Endodermal cell (in vitro differentiated cells): Measurements from ENCODE around the gene TEKT3. TPM values are rescaled to one million over a fixed set of nuclear protein-coding genes. Genes with fewer than 3 reads are reported as not detected.

Experiments
- DNase-seq: peaks from one replicate; pipeline ENCODE4 v3.0.0-alpha.2; 2017
- H3K27ac ChIP-seq: 2 replicates; pipeline ENCODE4 v1.5.1; 2013; ENCODE audit warnings: mild to moderate bottlenecking, low read depth, low read length, moderate library complexity
- H3K27me3 ChIP-seq: 2 replicates; pipeline ENCODE4 v1.6.1; 2013; ENCODE audit warnings: mild to moderate bottlenecking, low read length, moderate library complexity; ENCODE audit not compliant: insufficient read depth, control insufficient read depth, poor library complexity, severe bottlenecking
- H3K36me3 ChIP-seq: 2 replicates; pipeline ENCODE4 v1.7.0; 2013; ENCODE audit warnings: mild to moderate bottlenecking, low read length, moderate library complexity; ENCODE audit not compliant: control insufficient read depth, insufficient read depth
- H3K4me1 ChIP-seq: one replicate; pipeline ENCODE4 v1.7.0; 2013; ENCODE audit warnings: low read length; ENCODE audit not compliant: control insufficient read depth, insufficient read depth
- H3K4me3 ChIP-seq: 2 replicates; pipeline ENCODE4 v1.5.1; 2013; ENCODE audit warnings: mild to moderate bottlenecking, low read length, moderate library complexity
- H3K9ac ChIP-seq: 2 replicates; pipeline ENCODE4 v1.6.1; 2013; ENCODE audit warnings: mild to moderate bottlenecking, low read length, moderate library complexity; ENCODE audit not compliant: poor library complexity, severe bottlenecking; ENCODE audit errors: extremely low read depth
- H3K9me3 ChIP-seq: 2 replicates; pipeline ENCODE4 v1.6.1; 2013; ENCODE audit warnings: mild to moderate bottlenecking, low read length, moderate library complexity; ENCODE audit not compliant: control insufficient read depth
- H3K27ac Mint-ChIP-seq: 2 replicates; pipeline ENCODE4 v1.8.0; 2020; ENCODE audit warnings: mixed read lengths
- H3K27me3 Mint-ChIP-seq: 2 replicates; pipeline ENCODE4 v1.8.0; 2021; ENCODE audit warnings: mild to moderate bottlenecking, mixed read lengths; ENCODE audit not compliant: insufficient read depth
- H3K36me3 Mint-ChIP-seq: 2 replicates; pipeline ENCODE4 v1.8.0; 2020; ENCODE audit warnings: low read depth, mixed read lengths
- H3K4me1 Mint-ChIP-seq: 2 replicates; pipeline ENCODE4 v1.8.0; 2020; ENCODE audit warnings: mixed read lengths
- H3K4me3 Mint-ChIP-seq: 2 replicates; pipeline ENCODE4 v1.8.0; 2020; ENCODE audit warnings: mild to moderate bottlenecking, moderate library complexity, mixed read lengths
- H3K9me3 Mint-ChIP-seq: 2 replicates; pipeline ENCODE4 v1.8.0; 2020; ENCODE audit warnings: mild to moderate bottlenecking, mixed read lengths
- WGBS, 2 experiments: methylation state at CpG; one replicate each; pipeline versions ENCODE4 v1.1.5 to v1.1.7; 2013; ENCODE audit warnings: missing lambda C conversion rate in 2 of 2, mixed read lengths in 1 of 2; ENCODE audit not compliant: insufficient coverage in 1 of 2, insufficient read length in 1 of 2; 5-methylcytosine and 5-hydroxymethylcytosine counted together
- total RNA-seq, 2 donors: library from RNA; stranded (reverse); fragmentation: NEBNext Ultra II Directional in 1 of 2; extraction: Animal tissue kit (Norgen Biotek cat#: 25700) in 1 of 2; gene quantifications; 2 replicates in 1 of 2; 3 replicates in 1 of 2; pipeline ENCODE4 v1.2.1, GENCODE V29; 2021
- TF ChIP-seq, protein P1 (sequence below): fragments of 200-600 bp; sonication (generic); conservative IDR thresholded peaks from 2 replicates; pipeline ENCODE4 v1.5.0; 2021; ENCODE audit warnings: antibody characterized with exemption, mild to moderate bottlenecking

The TEKT3 gene
- total RNA-seq, 2 donors from 2014 or later = 1.1 to 1.6 TPM

DNA sequence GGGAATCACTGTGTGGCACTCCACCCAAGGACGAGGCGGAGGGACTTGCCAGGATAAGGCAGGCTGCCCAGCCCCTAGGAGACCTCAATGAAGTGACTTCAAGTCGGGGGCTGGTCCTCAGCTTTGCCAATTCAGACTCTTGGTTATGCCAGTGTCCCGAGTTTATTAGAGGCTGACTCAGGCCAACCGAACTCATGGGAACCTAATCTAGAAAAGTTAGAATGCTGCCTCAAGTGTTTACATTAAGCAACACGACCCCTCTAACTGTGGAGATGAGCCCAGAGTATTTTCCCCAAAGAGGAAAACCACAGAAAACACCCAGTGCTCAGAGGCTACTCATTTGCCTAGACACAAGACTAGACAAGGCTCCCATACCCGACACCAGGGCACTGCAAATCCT, 1.1 kb upstream of the TEKT3 start:
- H3K36me3 ChIP-seq = no peaks in the 10 kb centered on the region
- Mint-ChIP-seq H3K4me1 (peaks cover 6% of the 10 kb centered on the region), H3K9me3 (peaks cover 1% of the 10 kb centered on the region), H3K36me3 (no peaks in the 10 kb centered on the region), H3K27ac (no peak overlapping the region), H3K4me3 (no peak overlapping the region), H3K27me3 (peaks cover 57% of the 10 kb centered on the region)
- WGBS, 2 experiments = 80 to 85% methylated on average over 7 of the region's 7 CpGs
- H3K9me3 ChIP-seq = no peaks in the 10 kb centered on the region
- no peak overlapping the region for H3K4me3 ChIP-seq
- DNase-seq = no peak
- peaks cover 32% of the 10 kb centered on the region for H3K27me3 ChIP-seq
- no peak overlapping the region for H3K9ac ChIP-seq
- H3K27ac ChIP-seq = no peak overlapping the region
- TF ChIP-seq, protein P1, sequence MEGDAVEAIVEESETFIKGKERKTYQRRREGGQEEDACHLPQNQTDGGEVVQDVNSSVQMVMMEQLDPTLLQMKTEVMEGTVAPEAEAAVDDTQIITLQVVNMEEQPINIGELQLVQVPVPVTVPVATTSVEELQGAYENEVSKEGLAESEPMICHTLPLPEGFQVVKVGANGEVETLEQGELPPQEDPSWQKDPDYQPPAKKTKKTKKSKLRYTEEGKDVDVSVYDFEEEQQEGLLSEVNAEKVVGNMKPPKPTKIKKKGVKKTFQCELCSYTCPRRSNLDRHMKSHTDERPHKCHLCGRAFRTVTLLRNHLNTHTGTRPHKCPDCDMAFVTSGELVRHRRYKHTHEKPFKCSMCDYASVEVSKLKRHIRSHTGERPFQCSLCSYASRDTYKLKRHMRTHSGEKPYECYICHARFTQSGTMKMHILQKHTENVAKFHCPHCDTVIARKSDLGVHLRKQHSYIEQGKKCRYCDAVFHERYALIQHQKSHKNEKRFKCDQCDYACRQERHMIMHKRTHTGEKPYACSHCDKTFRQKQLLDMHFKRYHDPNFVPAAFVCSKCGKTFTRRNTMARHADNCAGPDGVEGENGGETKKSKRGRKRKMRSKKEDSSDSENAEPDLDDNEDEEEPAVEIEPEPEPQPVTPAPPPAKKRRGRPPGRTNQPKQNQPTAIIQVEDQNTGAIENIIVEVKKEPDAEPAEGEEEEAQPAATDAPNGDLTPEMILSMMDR = no peak
- H3K4me1 ChIP-seq = peaks cover 2% of the 10 kb centered on the region

DNA sequence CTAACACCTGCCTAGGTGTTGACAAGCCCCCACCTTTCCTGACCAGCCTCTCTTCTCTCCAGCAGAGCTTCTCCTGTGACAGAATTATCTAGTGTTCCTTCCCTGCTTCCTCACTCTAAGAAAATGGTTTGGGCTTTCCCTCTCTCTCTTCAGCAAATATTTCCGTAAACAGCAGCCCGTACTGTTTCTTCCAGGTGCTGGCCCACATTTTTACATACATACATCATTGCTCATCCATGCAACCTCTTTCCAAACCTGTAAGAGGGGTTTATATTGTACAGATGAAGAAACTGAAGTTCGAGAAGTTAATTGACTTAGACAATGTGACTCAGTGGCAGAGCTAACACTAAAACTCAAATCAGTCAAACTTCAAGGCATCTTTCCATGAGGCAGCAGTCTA, 569 bp upstream of the TEKT3 start:
- Mint-ChIP-seq H3K36me3 (no peaks in the 10 kb centered on the region), H3K4me1 (peaks cover 6% of the 10 kb centered on the region), H3K27me3 (peaks cover 57% of the 10 kb centered on the region), H3K4me3 (peak overlapping the region; percentile 77), H3K9me3 (peaks cover 3% of the 10 kb centered on the region), H3K27ac (no peak overlapping the region)
- no peak overlapping the region for H3K27ac ChIP-seq
- H3K4me1 ChIP-seq = peaks cover 2% of the 10 kb centered on the region
- TF ChIP-seq, protein P1 = no peak
- no peak for DNase-seq
- H3K9ac ChIP-seq = no peak overlapping the region
- H3K27me3 ChIP-seq = peaks cover 32% of the 10 kb centered on the region
- H3K36me3 ChIP-seq = no peaks in the 10 kb centered on the region
- WGBS, 2 experiments = 93 to 100% methylated on average over 2 to 3 of the region's 3 CpGs
- H3K9me3 ChIP-seq = no peaks in the 10 kb centered on the region
- peak overlapping the region; percentile 89 for H3K4me3 ChIP-seq

DNA sequence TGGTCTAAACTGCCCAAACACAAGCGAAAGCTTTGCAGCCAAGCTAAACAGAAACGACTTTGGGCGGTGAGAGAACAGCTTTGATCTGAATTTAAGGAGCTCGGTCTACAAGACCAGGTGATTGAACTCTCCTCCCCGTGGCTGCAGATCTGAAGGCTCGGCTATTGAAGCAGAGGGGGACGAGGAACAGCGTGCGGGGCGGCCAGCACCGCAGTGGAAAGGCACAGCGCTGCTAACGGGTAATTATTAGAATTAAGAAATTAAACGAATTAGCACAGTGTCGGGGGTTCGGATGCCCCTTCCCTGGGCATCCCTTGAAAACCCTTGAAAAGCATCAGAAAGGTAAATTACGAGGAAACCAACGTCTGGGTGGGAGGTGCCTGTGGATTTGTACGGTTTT, 431 bp downstream of the TEKT3 start:
- Histone ChIP-seq H3K9ac (peak overlapping the region; percentile 16), H3K4me1 (peaks cover 2% of the 10 kb centered on the region), H3K9me3 (no peaks in the 10 kb centered on the region), H3K27ac (no peak overlapping the region), H3K27me3 (peaks cover 32% of the 10 kb centered on the region), H3K36me3 (no peaks in the 10 kb centered on the region), H3K4me3 (peak overlapping the region; percentile 89)
- Mint-ChIP-seq H3K4me3 (peak overlapping the region; percentile 77), H3K27me3 (peaks cover 51% of the 10 kb centered on the region), H3K4me1 (peaks cover 4% of the 10 kb centered on the region), H3K36me3 (no peaks in the 10 kb centered on the region), H3K9me3 (peaks cover 5% of the 10 kb centered on the region), H3K27ac (no peak overlapping the region)
- TF ChIP-seq, protein P1 = no peak
- peak; percentile 73 for DNase-seq
- WGBS, 2 experiments = 5 to 13% methylated on average over 10 to 19 of the region's 19 CpGs
